Activated T-cell treated with anti-CD3 and anti-CD28 coated beads for 48 hours (primary cell): ENCODE measurements around the gene HPS4.
"Not testable (repeated sequence)": the region's sequence is repeated elsewhere in the genome, so short reads cannot be mapped to it uniquely, and the experiment has no call there.

Source experiments
- DNase-seq: peaks from one replicate; pipeline ENCODE4 v3.0.0-alpha.2; 2020; ENCODE audit warnings: low read depth

The HPS4 gene

GRCh38 chr22:26483439-26484359 lies at the start of gene HPS4, which contains the start of gene SRRD:
Gene HPS4, minus strand, starts transcription at chr22:26483783. Its CDS starts 2,021 bp downstream, at chr22:26481762.
Gene SRRD, plus strand, starts transcription at chr22:26483877. Its CDS starts 14 bp downstream, at chr22:26483891.
- DNase-seq = peak; percentile 94

- no peak for DNase-seq
Observed at GRCh38 chr22:26529345-26529744, 45.8 kb upstream of the HPS4 start.

GRCh38 chr22:26528518-26528917 lies 44.9 kb upstream of the HPS4 start:
- DNase-seq = not testable (repeated sequence)

GRCh38 chr22:26527574-26528465 lies 44.2 kb upstream of the HPS4 start:
- no peak for DNase-seq

GRCh38 chr22:26527167-26527566 lies 43.6 kb upstream of the HPS4 start:
- no peak for DNase-seq

GRCh38 chr22:26525946-26526564 lies 42.5 kb upstream of the HPS4 start:
- DNase-seq = no peak

- DNase-seq = no peak
Observed at GRCh38 chr22:26524870-26525269, 41.3 kb upstream of the HPS4 start.

- no peak for DNase-seq
Observed at GRCh38 chr22:26522592-26522991, 39.0 kb upstream of the HPS4 start.

- DNase-seq = no peak
Observed at GRCh38 chr22:26522012-26522411, 38.4 kb upstream of the HPS4 start.

- no peak for DNase-seq
Observed at GRCh38 chr22:26517429-26517828, 33.8 kb upstream of the HPS4 start.

GRCh38 chr22:26516503-26516902 lies 32.9 kb upstream of the HPS4 start:
- DNase-seq = no peak

GRCh38 chr22:26515931-26516330 lies 32.3 kb upstream of the HPS4 start:
- no peak for DNase-seq

GRCh38 chr22:26514419-26515161 lies 31.0 kb upstream of the HPS4 start:
- no peak for DNase-seq

- no peak for DNase-seq
Observed at GRCh38 chr22:26513838-26514237, 30.3 kb upstream of the HPS4 start.

GRCh38 chr22:26512149-26512793 lies 28.7 kb upstream of the HPS4 start, which contains the start of gene TFIP11:
Gene TFIP11, minus strand, starts transcription at chr22:26512473. Its CDS starts 2,201 bp downstream, at chr22:26510272.
- DNase-seq = peak; percentile 92

- no peak for DNase-seq
Observed at GRCh38 chr22:26508148-26508547, 24.6 kb upstream of the HPS4 start.

- DNase-seq = no peak
Observed at GRCh38 chr22:26503758-26504157, 20.2 kb upstream of the HPS4 start.

GRCh38 chr22:26502688-26503561 lies 19.3 kb upstream of the HPS4 start:
- no peak for DNase-seq

- DNase-seq = no peak
Observed at GRCh38 chr22:26501996-26502395, 18.4 kb upstream of the HPS4 start.

GRCh38 chr22:26499188-26499703 lies 15.7 kb upstream of the HPS4 start:
- DNase-seq = no peak
